G401.6 (cell line): ENCODE results near the gene SLC24A4.

Experiments
- FAIRE-seq: peaks from 2 replicates; lab custom pipeline; 2012; peaks lifted over from hg19 to GRCh38; lab: Jason Lieb, UNC

Gene SLC24A4

GRCh38 chr14:92506231-92506630, 183.3 kb downstream of the SLC24A4 start:
- no peak for FAIRE-seq

- FAIRE-seq, result no peak
Measured at GRCh38 chr14:92507174-92507768, 184.3 kb downstream of the SLC24A4 start.

- no peak for FAIRE-seq
Measured at GRCh38 chr14:92510972-92511371, 188.0 kb downstream of the SLC24A4 start.

GRCh38 chr14:92511453-92512238, 188.7 kb downstream of the SLC24A4 start:
- no peak for FAIRE-seq

GRCh38 chr14:92512807-92513203, 189.8 kb downstream of the SLC24A4 start:
- no peak for FAIRE-seq

GRCh38 chr14:92513204-92513965, 190.4 kb downstream of the SLC24A4 start, which contains the start of gene RIN3:
Gene RIN3 (plus strand): TSS chr14:92513781. CDS start chr14:92513933, 152 bp downstream.
- no peak for FAIRE-seq

GRCh38 chr14:92513966-92514843, 191.2 kb downstream of the SLC24A4 start:
- no peak for FAIRE-seq

- no peak for FAIRE-seq
Measured at GRCh38 chr14:92514844-92515514, 192.0 kb downstream of the SLC24A4 start.

GRCh38 chr14:92515546-92516343, 192.8 kb downstream of the SLC24A4 start:
- FAIRE-seq, result no peak

- FAIRE-seq, result no peak
Measured at GRCh38 chr14:92516344-92516965, 193.5 kb downstream of the SLC24A4 start.

GRCh38 chr14:92516966-92517506, 194.1 kb downstream of the SLC24A4 start:
- no peak for FAIRE-seq

GRCh38 chr14:92517761-92518160, 194.8 kb downstream of the SLC24A4 start:
- no peak for FAIRE-seq

GRCh38 chr14:92519246-92520101, 196.5 kb downstream of the SLC24A4 start:
- no peak for FAIRE-seq

GRCh38 chr14:92520102-92521057, 197.4 kb downstream of the SLC24A4 start:
- no peak for FAIRE-seq

- FAIRE-seq, result no peak
Measured at GRCh38 chr14:92521058-92521415, 198.1 kb downstream of the SLC24A4 start.

- FAIRE-seq, result no peak
Measured at GRCh38 chr14:92523752-92524151, 200.8 kb downstream of the SLC24A4 start.

GRCh38 chr14:92524602-92525185, 201.7 kb downstream of the SLC24A4 start:
- no peak for FAIRE-seq
